Measurements from ENCODE around the gene HRH2.
A peak's percentile ranks its signal among the peaks of the same experiment; 100 is the strongest.
"Not testable (repeated sequence)": the region's sequence is repeated elsewhere in the genome, so short reads cannot be mapped to it uniquely, and the experiment has no call there.

Gene HRH2

DNA sequence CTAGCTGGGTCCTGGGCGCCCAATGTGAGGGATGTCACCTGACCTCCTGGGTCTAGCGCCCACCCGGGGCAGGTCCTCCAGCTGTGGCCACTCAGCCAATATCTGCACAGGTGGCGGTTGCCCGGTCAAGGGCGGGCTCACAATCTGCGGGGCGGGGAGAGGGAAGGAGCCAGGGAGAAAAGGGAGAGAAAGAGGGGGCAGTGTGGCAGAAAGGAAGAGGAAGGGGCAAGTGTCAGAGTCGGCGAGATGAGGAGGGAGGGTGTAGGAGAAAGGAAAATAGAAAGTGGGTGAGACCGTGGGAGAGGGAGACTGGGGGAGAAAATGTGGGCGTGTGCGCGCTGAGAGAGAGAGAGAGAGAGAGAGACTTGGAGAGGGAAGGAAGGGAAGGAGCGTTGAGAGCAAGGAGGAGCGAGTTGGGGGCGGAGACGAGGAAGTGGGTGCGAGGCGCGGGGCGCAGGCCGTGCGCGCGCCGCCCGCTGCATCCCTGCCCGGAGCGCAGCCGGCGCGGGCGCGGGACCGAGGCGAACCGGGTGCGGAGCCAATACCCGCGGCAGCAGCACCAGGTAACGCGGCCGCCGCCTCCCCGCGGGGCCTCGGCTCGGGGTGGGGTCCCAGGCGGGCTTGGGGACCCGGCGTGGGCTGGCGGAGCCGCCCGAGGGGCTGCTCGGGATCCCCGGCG is at the start of gene HRH2:
HRH2 (plus strand) TSS at position 479 of the 679 bp plus-strand sequence. CDS start 25,163 bp downstream, outside the sequence.
- Mint-ChIP-seq H3K4me1 (ENCODE audit: low read depth) (peaks cover 87% of the 10 kb centered on the region), H3K27ac (peak within 1 kb of the TSS; percentile 84), H3K36me3 (ENCODE audit: low read depth) (peaks cover 35% of the 10 kb centered on the region), H3K4me3 (peak within 1 kb of the TSS; percentile 91), H3K27me3 (peaks cover 6% of the 10 kb centered on the region), H3K9me3 (no peaks in the 10 kb centered on the region)

DNA sequence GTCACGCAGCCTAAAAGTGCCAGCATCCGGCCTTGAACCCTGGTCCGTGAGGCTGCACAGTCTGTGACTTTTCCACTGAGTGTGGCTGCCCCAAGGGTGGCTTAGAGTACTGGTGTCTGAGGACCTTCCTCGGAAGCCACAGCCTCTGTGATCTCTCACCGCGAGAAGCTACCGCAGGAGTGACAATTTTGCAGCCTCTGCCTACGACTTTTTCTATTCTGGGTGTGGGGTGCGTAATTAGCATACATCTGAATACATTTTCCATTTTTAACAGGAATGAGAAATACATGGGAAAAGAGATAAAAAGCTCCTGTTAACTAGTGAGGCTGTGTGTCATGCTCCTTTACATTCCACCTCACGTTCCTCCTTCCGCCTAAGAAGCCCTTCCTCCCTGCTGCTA is 48.3 kb upstream of the HRH2 start:
- Mint-ChIP-seq H3K4me3 (no peak overlapping the region), H3K27me3 (peaks cover 11% of the 10 kb centered on the region), H3K27ac (peak overlapping the region; percentile 12), H3K36me3 (ENCODE audit: low read depth) (no peaks in the 10 kb centered on the region), H3K9me3 (peaks cover 8% of the 10 kb centered on the region), H3K4me1 (ENCODE audit: low read depth) (peaks cover 20% of the 10 kb centered on the region)

GRCh38 chr5:175610381-175610780 is 47.5 kb upstream of the HRH2 start:
- H3K27me3 Mint-ChIP-seq, result peaks cover 7% of the 10 kb centered on the region
- peaks cover 21% of the 10 kb centered on the region for H3K4me1 Mint-ChIP-seq (ENCODE audit: low read depth)
- no peak overlapping the region for H3K4me3 Mint-ChIP-seq
- no peaks in the 10 kb centered on the region for H3K36me3 Mint-ChIP-seq (ENCODE audit: low read depth)
- no peak overlapping the region for H3K27ac Mint-ChIP-seq
- peaks cover 8% of the 10 kb centered on the region for H3K9me3 Mint-ChIP-seq

GRCh38 chr5:175610898-175611297 is 47.0 kb upstream of the HRH2 start:
- no peak overlapping the region for H3K4me3 Mint-ChIP-seq
- H3K9me3 Mint-ChIP-seq, result peaks cover 8% of the 10 kb centered on the region
- H3K36me3 Mint-ChIP-seq (ENCODE audit: low read depth), result no peaks in the 10 kb centered on the region
- peaks cover 26% of the 10 kb centered on the region for H3K4me1 Mint-ChIP-seq (ENCODE audit: low read depth)
- no peak overlapping the region for H3K27ac Mint-ChIP-seq
- peaks cover 5% of the 10 kb centered on the region for H3K27me3 Mint-ChIP-seq

GRCh38 chr5:175614223-175614815 is 43.6 kb upstream of the HRH2 start:
- Mint-ChIP-seq H3K27me3 (peaks cover 5% of the 10 kb centered on the region), H3K4me1 (ENCODE audit: low read depth) (peaks cover 41% of the 10 kb centered on the region), H3K4me3 (no peak overlapping the region), H3K27ac (no peak overlapping the region), H3K9me3 (peaks cover 8% of the 10 kb centered on the region), H3K36me3 (ENCODE audit: low read depth) (no peaks in the 10 kb centered on the region)

DNA sequence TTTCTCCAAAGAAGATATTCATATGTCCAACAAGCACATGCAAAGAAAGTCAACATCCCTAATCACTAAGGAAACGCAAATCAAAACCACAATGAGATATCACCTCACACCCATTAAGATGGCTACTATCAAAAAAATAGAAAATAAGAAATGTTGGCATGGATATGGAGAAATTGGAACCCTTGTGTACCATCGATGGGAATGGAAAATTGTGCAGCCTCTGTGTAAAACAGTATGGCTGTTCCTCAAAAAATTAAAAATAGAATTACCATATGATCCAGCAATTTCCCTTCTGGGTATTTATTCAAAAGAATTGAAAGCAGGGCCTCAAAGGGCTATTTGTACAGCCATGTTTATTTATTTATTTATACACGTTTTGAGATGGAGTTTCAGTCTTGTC is 43.0 kb upstream of the HRH2 start:
- H3K27ac Mint-ChIP-seq, result no peak overlapping the region
- H3K4me3 Mint-ChIP-seq, result no peak overlapping the region
- H3K27me3 Mint-ChIP-seq, result peaks cover 5% of the 10 kb centered on the region
- peaks cover 37% of the 10 kb centered on the region for H3K4me1 Mint-ChIP-seq (ENCODE audit: low read depth)
- H3K36me3 Mint-ChIP-seq (ENCODE audit: low read depth), result no peaks in the 10 kb centered on the region
- peaks cover 8% of the 10 kb centered on the region for H3K9me3 Mint-ChIP-seq

DNA sequence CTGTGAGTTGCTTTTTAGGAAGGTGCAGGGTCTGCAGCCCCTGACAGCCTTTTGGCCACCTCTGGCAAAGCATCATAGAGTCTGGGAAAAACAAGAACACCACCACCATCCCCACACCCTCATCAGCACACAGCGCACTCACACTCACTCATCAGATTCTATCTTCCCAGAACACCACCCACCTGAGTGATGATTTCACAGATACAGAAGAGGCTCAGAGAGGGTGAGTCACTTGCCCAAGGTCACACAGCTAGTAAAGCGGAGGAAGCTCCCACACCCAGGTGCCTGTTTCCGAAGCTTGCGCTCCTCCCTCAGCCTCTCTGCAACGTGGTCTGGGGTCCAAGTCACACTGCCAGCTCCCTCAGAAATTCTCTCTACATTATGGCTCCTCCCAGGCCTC is 41.8 kb upstream of the HRH2 start:
- Mint-ChIP-seq H3K27me3 (peaks cover 5% of the 10 kb centered on the region), H3K27ac (no peak overlapping the region), H3K4me3 (no peak overlapping the region), H3K9me3 (peaks cover 8% of the 10 kb centered on the region), H3K36me3 (ENCODE audit: low read depth) (no peaks in the 10 kb centered on the region), H3K4me1 (ENCODE audit: low read depth) (peaks cover 31% of the 10 kb centered on the region)

GRCh38 chr5:175616527-175616926 is 41.3 kb upstream of the HRH2 start:
- H3K36me3 Mint-ChIP-seq (ENCODE audit: low read depth); H3K4me3 Mint-ChIP-seq; H3K27ac Mint-ChIP-seq; H3K9me3 Mint-ChIP-seq; H3K27me3 Mint-ChIP-seq: not testable (repeated sequence)
- peaks cover 31% of the 10 kb centered on the region for H3K4me1 Mint-ChIP-seq (ENCODE audit: low read depth)

DNA sequence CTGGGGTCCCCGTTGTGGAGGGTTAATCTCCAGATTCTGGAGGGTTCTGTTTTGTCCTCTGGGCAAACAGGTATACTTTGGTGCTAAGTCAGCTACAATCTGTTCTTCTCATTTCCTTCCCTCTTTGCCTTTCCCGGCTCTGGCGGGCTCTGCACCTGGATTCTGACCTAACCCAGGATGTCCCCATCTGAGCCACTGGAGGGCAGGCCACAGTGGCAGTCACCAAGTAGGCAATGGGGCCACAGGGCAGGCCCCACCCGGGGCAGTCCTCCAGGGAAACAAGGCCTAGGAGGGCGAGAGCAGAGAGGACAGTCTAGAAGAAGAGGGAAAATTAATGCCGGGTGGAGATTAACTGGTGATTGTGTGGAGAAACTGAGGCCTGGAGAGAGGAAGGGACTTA is 40.4 kb upstream of the HRH2 start:
- Mint-ChIP-seq H3K27me3 (peaks cover 5% of the 10 kb centered on the region), H3K27ac (no peak overlapping the region), H3K4me3 (no peak overlapping the region), H3K36me3 (ENCODE audit: low read depth) (no peaks in the 10 kb centered on the region), H3K9me3 (peaks cover 6% of the 10 kb centered on the region), H3K4me1 (ENCODE audit: low read depth) (peaks cover 26% of the 10 kb centered on the region)

GRCh38 chr5:175620527-175620926 is 37.3 kb upstream of the HRH2 start:
- Mint-ChIP-seq H3K27me3 (no peaks in the 10 kb centered on the region), H3K4me3 (no peak overlapping the region), H3K27ac (no peak overlapping the region), H3K4me1 (ENCODE audit: low read depth) (peaks cover 19% of the 10 kb centered on the region), H3K9me3 (peaks cover 3% of the 10 kb centered on the region), H3K36me3 (ENCODE audit: low read depth) (no peaks in the 10 kb centered on the region)

GRCh38 chr5:175621971-175622370 is 35.9 kb upstream of the HRH2 start:
- Mint-ChIP-seq H3K27ac (no peak overlapping the region), H3K27me3 (no peaks in the 10 kb centered on the region), H3K36me3 (ENCODE audit: low read depth) (no peaks in the 10 kb centered on the region), H3K4me1 (ENCODE audit: low read depth) (peaks cover 7% of the 10 kb centered on the region), H3K4me3 (no peak overlapping the region), H3K9me3 (peaks cover 11% of the 10 kb centered on the region)

- H3K36me3 Mint-ChIP-seq (ENCODE audit: low read depth), result no peaks in the 10 kb centered on the region
- no peaks in the 10 kb centered on the region for H3K27me3 Mint-ChIP-seq
- no peak overlapping the region for H3K4me3 Mint-ChIP-seq
- peaks cover 11% of the 10 kb centered on the region for H3K9me3 Mint-ChIP-seq
- no peak overlapping the region for H3K27ac Mint-ChIP-seq
- H3K4me1 Mint-ChIP-seq (ENCODE audit: low read depth), result no peaks in the 10 kb centered on the region
Measured at GRCh38 chr5:175623088-175623487, 34.8 kb upstream of the HRH2 start.

DNA sequence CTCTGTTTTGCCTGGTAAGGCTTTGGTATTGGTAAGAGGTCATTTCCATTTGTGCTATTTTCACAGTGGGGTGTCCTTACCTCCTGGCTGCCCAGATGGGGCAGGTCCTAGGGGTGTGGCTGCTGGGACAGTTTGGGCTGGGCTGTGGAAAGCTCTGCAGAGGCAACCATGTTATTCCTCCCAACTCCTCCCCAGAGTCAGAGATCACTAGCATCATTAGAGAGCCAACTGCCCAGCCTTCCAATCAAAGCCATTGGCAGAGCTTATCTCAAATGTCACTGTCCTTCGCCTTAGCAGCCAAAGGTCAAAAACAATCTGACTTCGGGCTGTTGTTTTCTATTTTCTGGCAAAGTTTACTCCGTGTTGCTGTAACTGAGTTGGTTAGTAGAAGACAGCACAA is 33.6 kb upstream of the HRH2 start:
- no peak overlapping the region for H3K27ac Mint-ChIP-seq
- no peaks in the 10 kb centered on the region for H3K27me3 Mint-ChIP-seq
- H3K4me1 Mint-ChIP-seq (ENCODE audit: low read depth), result no peaks in the 10 kb centered on the region
- no peak overlapping the region for H3K4me3 Mint-ChIP-seq
- H3K9me3 Mint-ChIP-seq, result peaks cover 11% of the 10 kb centered on the region
- no peaks in the 10 kb centered on the region for H3K36me3 Mint-ChIP-seq (ENCODE audit: low read depth)

- Mint-ChIP-seq H3K36me3 (ENCODE audit: low read depth) (no peaks in the 10 kb centered on the region), H3K4me1 (ENCODE audit: low read depth) (no peaks in the 10 kb centered on the region), H3K9me3 (peaks cover 21% of the 10 kb centered on the region), H3K27me3 (no peaks in the 10 kb centered on the region), H3K4me3 (no peak overlapping the region), H3K27ac (no peak overlapping the region)
Measured at GRCh38 chr5:175627005-175627404, 30.9 kb upstream of the HRH2 start.

DNA sequence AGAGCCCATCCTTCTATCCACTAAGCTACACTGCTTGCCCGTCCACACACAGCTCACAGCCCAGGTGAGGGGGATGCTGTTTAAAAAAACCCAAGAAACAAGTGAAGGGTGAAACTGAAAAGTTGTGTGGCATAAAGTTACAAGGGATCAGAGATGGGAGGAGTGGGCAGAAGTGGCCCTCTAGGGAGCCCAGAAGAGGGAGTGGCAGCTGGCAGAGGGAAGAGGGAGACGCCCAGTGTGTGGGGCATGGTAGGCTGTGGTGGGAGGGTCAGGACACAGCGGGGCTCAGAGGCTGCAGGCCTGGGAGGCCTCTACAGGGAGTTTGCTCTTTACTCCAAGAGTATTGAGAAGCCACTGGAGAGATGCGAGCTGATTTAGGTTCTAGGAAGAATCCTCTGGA is 30.1 kb upstream of the HRH2 start:
- H3K4me1 Mint-ChIP-seq (ENCODE audit: low read depth), result no peaks in the 10 kb centered on the region
- no peak overlapping the region for H3K4me3 Mint-ChIP-seq
- no peaks in the 10 kb centered on the region for H3K27me3 Mint-ChIP-seq
- no peak overlapping the region for H3K27ac Mint-ChIP-seq
- peaks cover 21% of the 10 kb centered on the region for H3K9me3 Mint-ChIP-seq
- no peaks in the 10 kb centered on the region for H3K36me3 Mint-ChIP-seq (ENCODE audit: low read depth)

DNA sequence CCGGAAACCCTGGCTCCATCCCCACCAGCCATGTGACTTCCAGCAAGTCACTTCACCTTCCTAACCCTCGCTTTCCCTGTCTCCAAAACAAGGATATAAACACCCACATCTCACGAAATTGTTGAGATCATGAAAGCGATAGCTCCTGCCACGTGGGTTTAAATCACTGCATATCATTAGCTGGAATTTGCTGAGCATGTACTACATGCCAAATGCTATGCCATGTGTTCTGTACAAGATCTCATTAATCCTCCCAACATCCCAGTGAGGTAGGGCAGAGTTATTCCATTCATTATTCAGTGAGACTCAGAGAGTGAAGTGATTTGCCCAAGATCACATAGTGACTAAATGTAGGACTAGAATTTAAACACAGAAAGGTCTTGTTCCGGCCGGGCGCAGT is 29.2 kb upstream of the HRH2 start:
- Mint-ChIP-seq H3K36me3 (ENCODE audit: low read depth) (no peaks in the 10 kb centered on the region), H3K9me3 (peaks cover 26% of the 10 kb centered on the region), H3K4me1 (ENCODE audit: low read depth) (no peaks in the 10 kb centered on the region), H3K4me3 (no peak overlapping the region), H3K27ac (no peak overlapping the region), H3K27me3 (no peaks in the 10 kb centered on the region)
